ENCODE results near the gene RYR1. TPM values are rescaled to one million over a fixed set of nuclear protein-coding genes. Genes with fewer than 3 reads are reported as not detected.

Gene RYR1
- total and polyA plus RNA-seq, 10 of the 15 experiments (the other 5 are each of a cell fraction or from before 2014, with no cell fraction given), result under 0.01 to 0.32 (median 0.07) TPM; not detected in 1

DNA sequence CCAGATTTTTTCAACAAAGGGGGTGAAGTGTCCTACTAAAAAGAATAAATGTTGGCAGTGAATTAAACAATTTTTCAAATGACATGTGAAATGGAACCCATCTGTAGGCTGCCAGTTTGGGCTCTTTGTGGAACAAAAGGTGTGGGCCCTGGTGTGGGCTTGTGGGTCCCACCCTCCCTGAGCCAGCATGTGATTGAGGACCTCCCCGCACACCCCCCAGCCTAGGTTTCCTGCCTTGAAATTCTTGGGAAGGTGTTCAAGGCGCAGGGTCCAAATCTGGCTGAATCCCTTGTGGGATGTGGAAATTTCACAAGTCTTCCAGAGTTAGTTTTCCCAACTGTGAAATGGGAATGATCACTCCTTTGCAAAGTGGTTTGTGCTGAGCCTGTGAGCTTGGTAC lies 49.7 kb upstream of the RYR1 start:
- ChIA-PET RAD21 (ENCODE audit: unreplicated experiment) (interaction anchor here (0.7 to 1.0 kb wide), 2 partner anchors 19 to 20 kb away, joined by 3 read pairs; partner anchors contain the start of gene FAM98C), SMC1A (ENCODE audit: uncharacterized antibody, unreplicated experiment) (no interaction called here), POLR2A (interaction anchor here (1.8 kb wide), 1 partner anchor 9 kb away, joined by 5 read pairs; the partner anchor contains the start of gene PSMD8), CTCF (no interaction called here)
- H3K9ac ChIP-seq (ENCODE audit: control insufficient read depth, insufficient read depth, low read length), result no peak overlapping the region
- ATAC-seq (no peak), DNase-seq (ENCODE audit: low read depth, low spot score) (no peak), FAIRE-seq (no peak)
- WGBS (ENCODE audit: insufficient coverage, insufficient replicate concordance, low lambda C conversion rate, missing lambda C conversion rate), result 94% methylated on average over 2 of the region's 2 CpGs
- H2AFZ ChIP-seq (ENCODE audit: control insufficient read depth, low read depth, low read length), result no peak overlapping the region
- H3K27me3 ChIP-seq (replicated peaks in 1 of 2; ENCODE audit: control insufficient read depth in 2 of 2, insufficient read depth in 2 of 2, low read length in 1 of 2), result no peaks in the 10 kb centered on the region
- peaks cover 12% of the 10 kb centered on the region for H3K4me1 ChIP-seq (ENCODE audit: control insufficient read depth, insufficient read depth, low read length)
- no peaks in the 10 kb centered on the region for H3K9me3 ChIP-seq (replicated peaks; ENCODE audit: control insufficient read depth, insufficient read depth, low read length)
- H3K27ac ChIP-seq (ENCODE audit: control insufficient read depth, insufficient read depth), result no peak overlapping the region
- in situ Hi-C loops (cut with MboI), result no loop called here
- 0 out of 2 replicates have a peak, but pooled peaks cover 1% of the 10 kb centered on the region for H3K79me2 ChIP-seq (ENCODE audit: control insufficient read depth, insufficient read depth, low read length)
- no peak overlapping the region for H3K4me2 ChIP-seq (ENCODE audit: control insufficient read depth, insufficient read depth)
- peaks cover 17% of the 10 kb centered on the region in 2 experiments; a peak in 3 of 4 replicates for H3K36me3 ChIP-seq (ENCODE audit: control insufficient read depth in 2 of 2, insufficient read depth in 2 of 2, low read length in 1 of 2)
- H3K4me3 ChIP-seq, result no peak overlapping the region
- 0 out of 2 replicates have a peak, but pooled peaks cover 2% of the 10 kb centered on the region for H4K20me1 ChIP-seq (ENCODE audit: control insufficient read depth, insufficient read depth)
- intact Hi-C loops (cut with micrococcal nuclease; ENCODE audit: unreplicated experiment), result no loop called here
- BruUV-seq (replicated peaks), result no TSS peak
- TF ChIP-seq ZNF274 (IDR thresholded peaks at IDR 0.05; ENCODE audit: insufficient read depth, insufficient read length), result no peak
- TF ChIP-seq, protein P1, sequence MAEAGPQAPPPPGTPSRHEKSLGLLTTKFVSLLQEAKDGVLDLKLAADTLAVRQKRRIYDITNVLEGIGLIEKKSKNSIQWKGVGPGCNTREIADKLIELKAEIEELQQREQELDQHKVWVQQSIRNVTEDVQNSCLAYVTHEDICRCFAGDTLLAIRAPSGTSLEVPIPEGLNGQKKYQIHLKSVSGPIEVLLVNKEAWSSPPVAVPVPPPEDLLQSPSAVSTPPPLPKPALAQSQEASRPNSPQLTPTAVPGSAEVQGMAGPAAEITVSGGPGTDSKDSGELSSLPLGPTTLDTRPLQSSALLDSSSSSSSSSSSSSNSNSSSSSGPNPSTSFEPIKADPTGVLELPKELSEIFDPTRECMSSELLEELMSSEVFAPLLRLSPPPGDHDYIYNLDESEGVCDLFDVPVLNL (IDR thresholded peaks at IDR 0.05; ENCODE audit: low read depth, low read length), result no peak
- TF ChIP-seq FOXM1 (IDR thresholded peaks at IDR 0.05; ENCODE audit: low read depth, low read length), result no peak
- no peak for TF ChIP-seq HDGF (IDR thresholded peaks at IDR 0.05)
- no peak for TF ChIP-seq EP300 (IDR thresholded peaks at IDR 0.05; ENCODE audit: borderline replicate concordance in 1 of 2, control insufficient read depth in 1 of 2, low read depth in 2 of 2, low read length in 2 of 2)
- TF ChIP-seq, protein P2, sequence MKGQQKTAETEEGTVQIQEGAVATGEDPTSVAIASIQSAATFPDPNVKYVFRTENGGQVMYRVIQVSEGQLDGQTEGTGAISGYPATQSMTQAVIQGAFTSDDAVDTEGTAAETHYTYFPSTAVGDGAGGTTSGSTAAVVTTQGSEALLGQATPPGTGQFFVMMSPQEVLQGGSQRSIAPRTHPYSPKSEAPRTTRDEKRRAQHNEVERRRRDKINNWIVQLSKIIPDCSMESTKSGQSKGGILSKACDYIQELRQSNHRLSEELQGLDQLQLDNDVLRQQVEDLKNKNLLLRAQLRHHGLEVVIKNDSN (IDR thresholded peaks at IDR 0.05; ENCODE audit: borderline replicate concordance, extremely low read length, insufficient read depth, low read depth, low read length), result no peak
- TF ChIP-seq, protein P3, sequence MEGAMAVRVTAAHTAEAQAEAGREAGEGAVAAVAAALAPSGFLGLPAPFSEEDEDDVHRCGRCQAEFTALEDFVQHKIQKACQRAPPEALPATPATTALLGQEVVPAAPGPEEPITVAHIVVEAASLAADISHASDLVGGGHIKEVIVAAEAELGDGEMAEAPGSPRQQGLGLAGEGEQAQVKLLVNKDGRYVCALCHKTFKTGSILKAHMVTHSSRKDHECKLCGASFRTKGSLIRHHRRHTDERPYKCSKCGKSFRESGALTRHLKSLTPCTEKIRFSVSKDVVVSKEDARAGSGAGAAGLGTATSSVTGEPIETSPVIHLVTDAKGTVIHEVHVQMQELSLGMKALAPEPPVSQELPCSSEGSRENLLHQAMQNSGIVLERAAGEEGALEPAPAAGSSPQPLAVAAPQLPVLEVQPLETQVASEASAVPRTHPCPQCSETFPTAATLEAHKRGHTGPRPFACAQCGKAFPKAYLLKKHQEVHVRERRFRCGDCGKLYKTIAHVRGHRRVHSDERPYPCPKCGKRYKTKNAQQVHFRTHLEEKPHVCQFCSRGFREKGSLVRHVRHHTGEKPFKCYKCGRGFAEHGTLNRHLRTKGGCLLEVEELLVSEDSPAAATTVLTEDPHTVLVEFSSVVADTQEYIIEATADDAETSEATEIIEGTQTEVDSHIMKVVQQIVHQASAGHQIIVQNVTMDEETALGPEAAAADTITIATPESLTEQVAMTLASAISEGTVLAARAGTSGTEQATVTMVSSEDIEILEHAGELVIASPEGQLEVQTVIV (IDR thresholded peaks at IDR 0.05; ENCODE audit: borderline replicate concordance, partially characterized antibody), result no peak
- TF ChIP-seq, protein P4, sequence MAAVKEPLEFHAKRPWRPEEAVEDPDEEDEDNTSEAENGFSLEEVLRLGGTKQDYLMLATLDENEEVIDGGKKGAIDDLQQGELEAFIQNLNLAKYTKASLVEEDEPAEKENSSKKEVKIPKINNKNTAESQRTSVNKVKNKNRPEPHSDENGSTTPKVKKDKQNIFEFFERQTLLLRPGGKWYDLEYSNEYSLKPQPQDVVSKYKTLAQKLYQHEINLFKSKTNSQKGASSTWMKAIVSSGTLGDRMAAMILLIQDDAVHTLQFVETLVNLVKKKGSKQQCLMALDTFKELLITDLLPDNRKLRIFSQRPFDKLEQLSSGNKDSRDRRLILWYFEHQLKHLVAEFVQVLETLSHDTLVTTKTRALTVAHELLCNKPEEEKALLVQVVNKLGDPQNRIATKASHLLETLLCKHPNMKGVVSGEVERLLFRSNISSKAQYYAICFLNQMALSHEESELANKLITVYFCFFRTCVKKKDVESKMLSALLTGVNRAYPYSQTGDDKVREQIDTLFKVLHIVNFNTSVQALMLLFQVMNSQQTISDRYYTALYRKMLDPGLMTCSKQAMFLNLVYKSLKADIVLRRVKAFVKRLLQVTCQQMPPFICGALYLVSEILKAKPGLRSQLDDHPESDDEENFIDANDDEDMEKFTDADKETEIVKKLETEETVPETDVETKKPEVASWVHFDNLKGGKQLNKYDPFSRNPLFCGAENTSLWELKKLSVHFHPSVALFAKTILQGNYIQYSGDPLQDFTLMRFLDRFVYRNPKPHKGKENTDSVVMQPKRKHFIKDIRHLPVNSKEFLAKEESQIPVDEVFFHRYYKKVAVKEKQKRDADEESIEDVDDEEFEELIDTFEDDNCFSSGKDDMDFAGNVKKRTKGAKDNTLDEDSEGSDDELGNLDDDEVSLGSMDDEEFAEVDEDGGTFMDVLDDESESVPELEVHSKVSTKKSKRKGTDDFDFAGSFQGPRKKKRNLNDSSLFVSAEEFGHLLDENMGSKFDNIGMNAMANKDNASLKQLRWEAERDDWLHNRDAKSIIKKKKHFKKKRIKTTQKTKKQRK (IDR thresholded peaks at IDR 0.05; ENCODE audit: low read depth, low read length), result no peak
- TF ChIP-seq PML (IDR thresholded peaks at IDR 0.05; ENCODE audit: low read length), result no peak
- TF ChIP-seq ESRRA (IDR thresholded peaks at IDR 0.05; ENCODE audit: low read length), result no peak
- no peak for TF ChIP-seq RCOR1 (conservative IDR thresholded peaks at IDR 0.05; ENCODE audit: low read depth, low read length)
- no peak for TF ChIP-seq IRF4 (IDR thresholded peaks at IDR 0.05; ENCODE audit: low read depth, low read length)
- TF ChIP-seq ZNF217 (IDR thresholded peaks at IDR 0.05), result no peak
- no peak for TF ChIP-seq ZZZ3 (IDR thresholded peaks at IDR 0.05; ENCODE audit: control insufficient read depth, insufficient read length, low read depth)
